Testis (tissue), 2 donors: ENCODE measurements around the gene BCAS3.

Experiments used
- POLR2A ChIP-seq: fragments of 450-650 bp; IDR thresholded peaks from one replicate; pipeline ENCODE4 v1.6.1; 2017; ENCODE audit warnings: antibody characterized with exemption, mild to moderate bottlenecking, moderate library complexity
- TF ChIP-seq, protein P1 (sequence below), 3 experiments: fragments of 450-650 bp in 2 of 3; fragments of 200-600 bp in 1 of 3; sonication (generic) in 1 of 3; IDR thresholded peaks; one replicate each; pipeline ENCODE4 v1.5.1; 2016 to 2019; ENCODE audit warnings: antibody characterized with exemption in 3 of 3, mild to moderate bottlenecking in 2 of 3, moderate library complexity in 1 of 3

DNA sequence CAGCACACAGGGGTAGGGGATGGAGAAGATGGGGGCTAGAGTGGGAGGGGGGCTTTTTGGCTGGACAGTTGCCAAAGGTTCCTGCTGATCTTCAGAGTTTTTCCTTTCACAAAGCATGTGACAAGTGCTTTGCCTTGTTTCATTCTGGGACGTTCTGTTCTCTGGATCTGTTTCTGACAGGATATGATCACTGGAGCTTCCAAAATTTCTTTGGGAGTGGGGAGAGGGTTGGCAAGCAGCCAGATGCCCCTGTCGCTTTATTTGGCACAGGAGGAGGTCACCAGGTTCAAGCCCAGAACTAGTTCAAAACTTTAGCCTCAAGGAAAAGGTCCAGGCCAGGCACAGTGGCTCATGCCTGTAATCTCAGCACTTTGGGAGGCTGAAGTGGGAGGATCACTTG, 653.5 kb downstream of the BCAS3 start:
- TF ChIP-seq, protein P1, sequence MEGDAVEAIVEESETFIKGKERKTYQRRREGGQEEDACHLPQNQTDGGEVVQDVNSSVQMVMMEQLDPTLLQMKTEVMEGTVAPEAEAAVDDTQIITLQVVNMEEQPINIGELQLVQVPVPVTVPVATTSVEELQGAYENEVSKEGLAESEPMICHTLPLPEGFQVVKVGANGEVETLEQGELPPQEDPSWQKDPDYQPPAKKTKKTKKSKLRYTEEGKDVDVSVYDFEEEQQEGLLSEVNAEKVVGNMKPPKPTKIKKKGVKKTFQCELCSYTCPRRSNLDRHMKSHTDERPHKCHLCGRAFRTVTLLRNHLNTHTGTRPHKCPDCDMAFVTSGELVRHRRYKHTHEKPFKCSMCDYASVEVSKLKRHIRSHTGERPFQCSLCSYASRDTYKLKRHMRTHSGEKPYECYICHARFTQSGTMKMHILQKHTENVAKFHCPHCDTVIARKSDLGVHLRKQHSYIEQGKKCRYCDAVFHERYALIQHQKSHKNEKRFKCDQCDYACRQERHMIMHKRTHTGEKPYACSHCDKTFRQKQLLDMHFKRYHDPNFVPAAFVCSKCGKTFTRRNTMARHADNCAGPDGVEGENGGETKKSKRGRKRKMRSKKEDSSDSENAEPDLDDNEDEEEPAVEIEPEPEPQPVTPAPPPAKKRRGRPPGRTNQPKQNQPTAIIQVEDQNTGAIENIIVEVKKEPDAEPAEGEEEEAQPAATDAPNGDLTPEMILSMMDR (IDR thresholded peaks at IDR 0.05), result no peak
- TF ChIP-seq POLR2A, result no peak
